OCI-LY3 (cell line): ENCODE data around the gene SCYGR2.

Source experiments
- H2AFZ ChIP-seq: fragments of 200-600, 300-600 bp; shearing (Covaris generic); 2 replicates; pipeline ENCODE4 v1.6.0; 2014; ENCODE audit warnings: antibody characterized with exemption, low read depth, low read length
- H3K27ac ChIP-seq: fragments of 200-600, 300-600 bp; sonication (generic); 2 replicates; pipeline ENCODE4 v1.5.1; 2014; ENCODE audit warnings: mild to moderate bottlenecking, low read length, moderate library complexity, mixed read lengths
- H3K27me3 ChIP-seq: fragments of 200-600, 300-600 bp; sonication (generic); 2 replicates; pipeline ENCODE4 v1.6.1; 2014; ENCODE audit warnings: low read depth, low read length, mixed read lengths
- H3K36me3 ChIP-seq: fragments of 200-600, 300-600 bp; sonication (generic); replicated peaks from 2 replicates; pipeline ENCODE3; 2014; ENCODE audit warnings: low read depth, low read length, mixed read lengths
- H3K4me1 ChIP-seq: fragments of 300-600, 200-600 bp; sonication (generic); 2 replicates; pipeline ENCODE4 v1.6.1; 2014; ENCODE audit warnings: low read length, mixed read lengths
- H3K4me2 ChIP-seq: fragments of 200-600, 300-600 bp; sonication (generic); 2 replicates; pipeline ENCODE4 v1.6.1; 2014; ENCODE audit warnings: low read length, mixed read lengths
- H3K4me3 ChIP-seq: fragments of 300-600, 200-600 bp; sonication (generic); 2 replicates; pipeline ENCODE4 v1.5.1; 2014; ENCODE audit warnings: antibody characterized with exemption, mild to moderate bottlenecking, low read length, moderate library complexity
- H3K79me2 ChIP-seq: fragments of 300-600, 200-600 bp; shearing (Covaris generic); 2 replicates; pipeline ENCODE4 v1.6.1; 2014; ENCODE audit warnings: mild to moderate bottlenecking, low read length, mixed read lengths
- H3K9ac ChIP-seq: fragments of 300-600, 200-600 bp; shearing (Covaris generic); 2 replicates; pipeline ENCODE4 v1.6.0; 2014; ENCODE audit warnings: mild to moderate bottlenecking, low read length, moderate library complexity
- H3K9me3 ChIP-seq: fragments of 200-600, 300-600 bp; shearing (Covaris generic); 2 replicates; pipeline ENCODE4 v1.6.1; 2014; ENCODE audit warnings: low read length, mixed read lengths; ENCODE audit not compliant: insufficient read depth
- H4K20me1 ChIP-seq: fragments of 200-600, 300-600 bp; sonication (generic); 2 replicates; pipeline ENCODE4 v1.6.1; 2016; ENCODE audit warnings: low read length, mixed read lengths; ENCODE audit not compliant: insufficient read depth
- EZH2phosphoT487 ChIP-seq: fragments of 200-600 bp; shearing (Covaris generic); IDR thresholded peaks from 2 replicates; pipeline ENCODE4 v1.6.1; 2018; ENCODE audit warnings: antibody characterized with exemption, mixed run types, low read depth
- TF ChIP-seq, protein P1 (sequence below): fragments of 200-600, 300-600 bp; sonication (generic); IDR thresholded peaks from 2 replicates; pipeline ENCODE4 v1.5.1; 2014; ENCODE audit warnings: antibody characterized with exemption, low read length, low read depth

Gene SCYGR2

GRCh38 chr2:227566012-227566411, 32.7 kb upstream of the SCYGR2 start:
- H2AFZ ChIP-seq = no peak overlapping the region
- H3K4me3 ChIP-seq = no peak overlapping the region
- no peaks in the 10 kb centered on the region for H3K4me1 ChIP-seq
- no peak overlapping the region for H3K9ac ChIP-seq
- H4K20me1 ChIP-seq = no peaks in the 10 kb centered on the region
- no peaks in the 10 kb centered on the region for H3K27me3 ChIP-seq
- no peaks in the 10 kb centered on the region for H3K9me3 ChIP-seq
- no peak for TF ChIP-seq EZH2phosphoT487
- TF ChIP-seq, protein P1, sequence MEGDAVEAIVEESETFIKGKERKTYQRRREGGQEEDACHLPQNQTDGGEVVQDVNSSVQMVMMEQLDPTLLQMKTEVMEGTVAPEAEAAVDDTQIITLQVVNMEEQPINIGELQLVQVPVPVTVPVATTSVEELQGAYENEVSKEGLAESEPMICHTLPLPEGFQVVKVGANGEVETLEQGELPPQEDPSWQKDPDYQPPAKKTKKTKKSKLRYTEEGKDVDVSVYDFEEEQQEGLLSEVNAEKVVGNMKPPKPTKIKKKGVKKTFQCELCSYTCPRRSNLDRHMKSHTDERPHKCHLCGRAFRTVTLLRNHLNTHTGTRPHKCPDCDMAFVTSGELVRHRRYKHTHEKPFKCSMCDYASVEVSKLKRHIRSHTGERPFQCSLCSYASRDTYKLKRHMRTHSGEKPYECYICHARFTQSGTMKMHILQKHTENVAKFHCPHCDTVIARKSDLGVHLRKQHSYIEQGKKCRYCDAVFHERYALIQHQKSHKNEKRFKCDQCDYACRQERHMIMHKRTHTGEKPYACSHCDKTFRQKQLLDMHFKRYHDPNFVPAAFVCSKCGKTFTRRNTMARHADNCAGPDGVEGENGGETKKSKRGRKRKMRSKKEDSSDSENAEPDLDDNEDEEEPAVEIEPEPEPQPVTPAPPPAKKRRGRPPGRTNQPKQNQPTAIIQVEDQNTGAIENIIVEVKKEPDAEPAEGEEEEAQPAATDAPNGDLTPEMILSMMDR = no peak
- no peaks in the 10 kb centered on the region for H3K36me3 ChIP-seq
- H3K4me2 ChIP-seq = no peak overlapping the region
- H3K79me2 ChIP-seq = no peaks in the 10 kb centered on the region
- no peak overlapping the region for H3K27ac ChIP-seq

GRCh38 chr2:227568852-227569169, 29.9 kb upstream of the SCYGR2 start:
- H3K36me3 ChIP-seq = no peaks in the 10 kb centered on the region
- TF ChIP-seq EZH2phosphoT487 = no peak
- TF ChIP-seq, protein P1 = no peak
- H3K27me3 ChIP-seq = no peaks in the 10 kb centered on the region

DNA sequence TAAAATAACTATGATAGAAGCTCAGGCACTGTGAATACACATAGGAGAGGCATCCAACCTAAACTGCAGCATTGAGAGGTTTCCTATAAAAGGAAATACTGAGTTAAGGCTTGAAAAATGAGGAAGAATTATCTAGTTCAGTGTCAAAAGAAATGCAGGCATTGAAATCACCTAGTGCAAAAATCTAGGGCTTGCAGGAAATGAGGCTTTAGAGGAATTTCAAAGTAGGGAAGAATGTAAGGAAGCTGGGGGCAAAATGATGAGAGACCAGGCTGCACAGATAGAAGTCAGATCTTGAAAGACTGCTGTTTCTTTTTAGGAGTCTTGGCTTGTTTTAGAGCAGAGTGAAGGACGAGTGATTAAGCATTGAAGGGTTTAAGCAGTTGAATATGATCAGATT, 28.1 kb upstream of the SCYGR2 start:
- TF ChIP-seq, protein P1 = no peak
- TF ChIP-seq EZH2phosphoT487 = no peak
- Histone ChIP-seq H3K27me3 (no peaks in the 10 kb centered on the region), H3K27ac (no peak overlapping the region), H3K9me3 (no peaks in the 10 kb centered on the region), H2AFZ (no peak overlapping the region), H3K36me3 (no peaks in the 10 kb centered on the region), H3K4me2 (no peak overlapping the region), H4K20me1 (no peaks in the 10 kb centered on the region), H3K4me3 (no peak overlapping the region), H3K9ac (no peak overlapping the region), H3K79me2 (no peaks in the 10 kb centered on the region), H3K4me1 (no peaks in the 10 kb centered on the region)

More at GRCh38 chr2:227568852-227569169, 29.9 kb upstream of the SCYGR2 start:
- Histone ChIP-seq H3K27ac (no peak overlapping the region), H4K20me1 (no peaks in the 10 kb centered on the region), H3K9me3 (no peaks in the 10 kb centered on the region), H3K4me2 (no peak overlapping the region), H2AFZ (no peak overlapping the region), H3K79me2 (no peaks in the 10 kb centered on the region), H3K4me1 (no peaks in the 10 kb centered on the region), H3K9ac (no peak overlapping the region), H3K4me3 (no peak overlapping the region)

DNA sequence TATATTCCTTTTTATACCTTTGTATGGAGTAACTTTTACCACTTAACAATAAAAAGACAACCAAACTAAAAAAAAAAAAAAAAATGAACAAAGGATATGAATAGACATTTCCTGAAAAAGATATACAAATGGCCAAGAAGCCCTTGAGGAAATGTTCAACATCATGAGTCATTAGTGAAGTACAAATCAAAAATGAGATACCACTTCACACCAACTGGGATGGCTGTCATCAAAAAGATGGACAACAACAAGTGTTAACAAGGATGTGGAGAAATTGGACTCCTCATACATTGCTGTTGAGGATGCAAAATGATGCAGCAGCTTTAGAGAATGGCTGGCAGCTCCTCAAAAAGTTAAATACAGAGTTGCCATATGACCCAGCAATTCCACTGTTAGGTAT, 22.6 kb upstream of the SCYGR2 start:
- TF ChIP-seq, protein P1 = no peak
- no peak for TF ChIP-seq EZH2phosphoT487
- Histone ChIP-seq H2AFZ (no peak overlapping the region), H3K27ac (no peak overlapping the region), H3K4me2 (no peak overlapping the region), H3K4me1 (no peaks in the 10 kb centered on the region), H4K20me1 (no peaks in the 10 kb centered on the region), H3K27me3 (no peaks in the 10 kb centered on the region), H3K36me3 (no peaks in the 10 kb centered on the region), H3K79me2 (no peaks in the 10 kb centered on the region), H3K9me3 (no peaks in the 10 kb centered on the region), H3K9ac (no peak overlapping the region), H3K4me3 (no peak overlapping the region)
